Kidney (tissue), 14 donors: ENCODE results near the gene SLC22A17. TPM values are rescaled to one million over a fixed set of nuclear protein-coding genes. Genes with fewer than 3 reads are reported as not detected.

Source experiments
- DNase-seq, 5 donors: peaks; one replicate each; pipeline ENCODE4 v3.0.0-alpha.2; 2013 to 2020
- FAIRE-seq: peaks from 2 replicates; lab custom pipeline; 2012; peaks lifted over from hg19 to GRCh38; lab: Jason Lieb, UNC
- H3K27ac ChIP-seq, 2 donors: one replicate each; pipeline ENCODE4 v1.7.0; 2013; ENCODE audit warnings: low read depth in 2 of 2, low read length in 2 of 2, inconsistent platforms in 1 of 2
- H3K27me3 ChIP-seq: one replicate; pipeline ENCODE4 v1.7.1; 2013; ENCODE audit warnings: low read length, inconsistent platforms; ENCODE audit not compliant: control insufficient read depth, insufficient read depth
- H3K36me3 ChIP-seq, 3 donors: one replicate each; pipeline versions ENCODE4 v1.7.0 to v1.7.1; 2013; ENCODE audit warnings: low read length in 3 of 3, control low read depth in 1 of 3, inconsistent platforms in 1 of 3; ENCODE audit not compliant: insufficient read depth in 3 of 3, control insufficient read depth in 2 of 3
- H3K4me1 ChIP-seq, 3 donors: one replicate each; pipeline versions ENCODE4 v1.7.0 to v1.7.1; 2013; ENCODE audit warnings: low read length in 3 of 3, inconsistent platforms in 1 of 3, low read depth in 1 of 3; ENCODE audit not compliant: control insufficient read depth in 2 of 3, insufficient read depth in 2 of 3
- H3K4me3 ChIP-seq, 3 donors: one replicate each; pipeline versions ENCODE4 v1.7.0 to v1.8.1; 2013; ENCODE audit warnings: low read length in 3 of 3, control low read depth in 1 of 3, inconsistent platforms in 1 of 3
- H3K9ac ChIP-seq, 3 donors: one replicate each; pipeline versions ENCODE4 v1.7.0 to v1.7.1; 2013; ENCODE audit warnings: low read length in 3 of 3, control low read depth in 1 of 3, inconsistent platforms in 1 of 3
- H3K9me3 ChIP-seq, 3 donors: one replicate each; pipeline versions ENCODE4 v1.7.0 to v1.7.1; 2013; ENCODE audit warnings: low read length in 3 of 3, control low read depth in 1 of 3, inconsistent platforms in 1 of 3; ENCODE audit not compliant: control insufficient read depth in 2 of 3, insufficient read depth in 1 of 3
- intact Hi-C: fragments of 100-400 bp; cut with DNase I; formaldehyde crosslinking; loops from one replicate; pipeline ENCODE4 v1.11.1; 2022
- polyA plus RNA-seq: library from polyadenylated mRNA; stranded (reverse); fragments of 350-450 nt; fragmentation: Illumina TruSeq; extraction: RNeasy Lipid Tissue Mini Kit (QIAGEN cat#74804); gene quantifications from one replicate; pipeline ENCODE4 v1.2.3, GENCODE V29; 2014; ENCODE audit warnings: low read depth, low replicate concordance; ENCODE audit not compliant: insufficient read depth
- total RNA-seq: library from RNA; stranded (reverse); fragmentation: NEBNext Ultra II Directional; extraction: Animal tissue kit (Norgen Biotek cat#: 25700); gene quantifications from one replicate; pipeline ENCODE4 v1.2.1, GENCODE V29; 2021
- TF ChIP-seq, protein P1 (sequence below): IDR thresholded peaks from 3 replicates; pipeline ENCODE4 v1.5.1; 2012; ENCODE audit warnings: mild to moderate bottlenecking, moderate library complexity, borderline replicate concordance; ENCODE audit not compliant: insufficient read depth; ENCODE audit errors: extremely low read depth
- donor health status: control.
- donor health status: control.
- donor health status: control.
- donor health status: control.
- donor health status: control.
- donor health status: DM: yes; HTN: yes; CAD: no.
- donor health status: Normal renal cell carcinoma (clear cell type).

The SLC22A17 gene
- total and polyA plus RNA-seq, 2 donors from 2014 or later: 35.3 to 61.2 TPM

DNA sequence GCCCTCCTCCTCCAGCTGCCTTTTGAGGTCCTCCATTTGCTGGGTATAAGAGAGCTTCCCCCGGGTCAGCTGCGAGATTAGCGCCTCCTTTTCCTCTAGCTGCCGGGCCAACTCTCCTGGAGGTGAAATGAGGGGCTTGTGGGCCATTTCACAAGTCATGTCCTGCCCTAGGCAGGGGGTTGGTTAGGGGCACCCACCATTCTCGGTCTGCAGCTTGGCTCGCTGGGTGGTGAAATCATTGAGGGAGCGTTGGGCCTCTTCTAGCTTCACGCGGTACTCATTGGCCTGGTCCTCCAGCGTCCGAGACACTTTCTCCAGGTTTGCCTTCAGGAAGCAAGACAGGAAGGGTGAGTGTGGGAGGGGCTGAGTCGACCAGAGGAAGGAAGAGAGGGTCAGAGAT, 36.7 kb upstream of the SLC22A17 start:
- intact Hi-C loops: no loop called here
- no peak overlapping the region for H3K27ac ChIP-seq
- DNase-seq (no peak), FAIRE-seq (no peak)
- no peaks in the 10 kb centered on the region for H3K9me3 ChIP-seq
- no peaks in the 10 kb centered on the region for H3K4me1 ChIP-seq
- TF ChIP-seq, protein P1, sequence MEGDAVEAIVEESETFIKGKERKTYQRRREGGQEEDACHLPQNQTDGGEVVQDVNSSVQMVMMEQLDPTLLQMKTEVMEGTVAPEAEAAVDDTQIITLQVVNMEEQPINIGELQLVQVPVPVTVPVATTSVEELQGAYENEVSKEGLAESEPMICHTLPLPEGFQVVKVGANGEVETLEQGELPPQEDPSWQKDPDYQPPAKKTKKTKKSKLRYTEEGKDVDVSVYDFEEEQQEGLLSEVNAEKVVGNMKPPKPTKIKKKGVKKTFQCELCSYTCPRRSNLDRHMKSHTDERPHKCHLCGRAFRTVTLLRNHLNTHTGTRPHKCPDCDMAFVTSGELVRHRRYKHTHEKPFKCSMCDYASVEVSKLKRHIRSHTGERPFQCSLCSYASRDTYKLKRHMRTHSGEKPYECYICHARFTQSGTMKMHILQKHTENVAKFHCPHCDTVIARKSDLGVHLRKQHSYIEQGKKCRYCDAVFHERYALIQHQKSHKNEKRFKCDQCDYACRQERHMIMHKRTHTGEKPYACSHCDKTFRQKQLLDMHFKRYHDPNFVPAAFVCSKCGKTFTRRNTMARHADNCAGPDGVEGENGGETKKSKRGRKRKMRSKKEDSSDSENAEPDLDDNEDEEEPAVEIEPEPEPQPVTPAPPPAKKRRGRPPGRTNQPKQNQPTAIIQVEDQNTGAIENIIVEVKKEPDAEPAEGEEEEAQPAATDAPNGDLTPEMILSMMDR: no peak
- no peak overlapping the region for H3K4me3 ChIP-seq
- no peaks in the 10 kb centered on the region for H3K36me3 ChIP-seq
- no peak overlapping the region for H3K9ac ChIP-seq
- no peaks in the 10 kb centered on the region for H3K27me3 ChIP-seq

DNA sequence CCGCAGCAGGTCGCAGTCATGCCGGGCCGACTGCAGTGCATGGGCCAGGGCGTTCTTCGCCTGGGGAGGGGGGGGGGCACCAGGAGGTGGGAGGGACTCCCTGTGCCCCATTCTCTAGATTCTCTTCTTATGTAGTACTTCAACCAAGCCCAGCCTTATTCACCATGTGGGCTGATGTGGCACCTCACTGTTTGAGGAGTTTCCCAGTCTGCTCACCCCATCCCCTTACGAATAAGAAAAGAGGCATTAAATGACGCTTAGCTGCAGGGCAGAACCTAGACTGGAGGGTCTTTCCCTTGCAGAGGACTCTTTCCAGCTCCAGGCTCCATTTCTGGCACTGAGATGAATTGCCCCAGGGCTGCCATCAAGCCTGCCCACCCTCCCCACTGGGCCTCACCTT, 36.3 kb upstream of the SLC22A17 start:
- Histone ChIP-seq H3K4me3 (no peak overlapping the region), H3K4me1 (no peaks in the 10 kb centered on the region), H3K27ac (no peak overlapping the region), H3K36me3 (no peaks in the 10 kb centered on the region), H3K9ac (no peak overlapping the region), H3K27me3 (no peaks in the 10 kb centered on the region), H3K9me3 (no peaks in the 10 kb centered on the region)
- intact Hi-C loops: no loop called here
- TF ChIP-seq, protein P1: no peak
- DNase-seq: no peak
- no peak for FAIRE-seq

DNA sequence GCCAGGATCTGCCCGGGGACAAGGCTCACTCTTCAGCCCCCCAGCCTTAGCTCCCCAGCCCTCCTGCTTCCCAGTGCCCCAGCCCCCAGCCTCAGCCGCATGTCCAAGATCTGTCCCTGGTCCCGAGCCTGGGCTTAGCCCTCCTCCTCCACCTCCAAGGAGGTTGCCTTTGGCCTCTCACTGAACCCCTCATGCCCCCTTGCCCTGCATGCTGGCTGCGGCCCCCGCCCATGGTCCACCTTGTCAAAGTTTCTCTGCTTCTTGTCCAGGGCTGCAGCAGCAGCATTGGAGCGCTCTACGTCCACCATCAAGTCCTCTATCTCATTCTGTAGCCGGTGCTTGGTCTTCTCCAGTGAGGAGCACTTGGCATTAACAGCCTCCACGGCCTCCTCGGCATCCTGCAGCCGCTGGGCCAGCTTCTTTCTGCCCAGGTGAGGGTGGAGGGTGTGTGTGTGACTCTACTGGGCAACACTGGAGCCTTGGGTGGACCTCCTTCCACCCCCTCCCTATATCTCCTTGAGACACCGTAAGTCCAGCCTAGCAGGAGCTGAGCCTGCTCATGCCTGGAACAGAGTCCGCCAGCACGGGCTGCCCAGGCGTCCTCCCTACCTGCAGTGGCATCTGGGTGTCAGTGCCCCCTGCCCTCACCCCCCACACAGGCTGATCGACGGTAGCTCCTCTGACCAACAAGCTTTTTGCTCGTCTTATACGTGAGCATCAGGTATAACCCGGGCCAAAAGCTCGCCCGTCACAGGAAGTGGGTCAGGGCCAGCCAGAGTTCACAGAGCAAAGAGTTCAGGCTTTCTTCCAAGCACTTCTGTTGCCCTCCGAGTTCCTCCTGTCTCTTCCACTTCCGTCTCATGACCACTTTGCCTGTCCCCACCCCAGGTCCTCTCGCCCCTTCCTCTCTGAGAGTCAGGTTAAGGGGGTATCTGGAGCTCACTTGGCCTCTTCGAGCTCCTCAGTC, 35.5 kb upstream of the SLC22A17 start:
- Histone ChIP-seq H3K9me3 (no peaks in the 10 kb centered on the region), H3K36me3 (no peaks in the 10 kb centered on the region), H3K9ac (no peak overlapping the region), H3K4me1 (no peaks in the 10 kb centered on the region), H3K27me3 (no peaks in the 10 kb centered on the region), H3K4me3 (no peak overlapping the region), H3K27ac (no peak overlapping the region)
- intact Hi-C loops: no loop called here
- TF ChIP-seq, protein P1: no peak
- DNase-seq: no peak
- no peak for FAIRE-seq
